K562 (cell line): ENCODE results near the gene PPIA. TPM values are rescaled to one million over a fixed set of nuclear protein-coding genes. Genes with fewer than 3 reads are reported as not detected.

Experiments
- AFF1 ChIP-seq, 2 experiments: fragments of 450-650 bp; IDR thresholded peaks; 2 replicates each; pipeline ENCODE4 v1.6.1; 2018; ENCODE audit warnings: mild to moderate bottlenecking in 2 of 2, low read depth in 1 of 2; ENCODE audit not compliant: partially characterized antibody in 2 of 2
- DPF2 ChIP-seq: fragments of 450-650 bp; IDR thresholded peaks from 2 replicates; pipeline ENCODE4 v1.6.1; 2016
- MIER1 ChIP-seq: fragments of 450-650 bp; IDR thresholded peaks from 2 replicates; pipeline ENCODE4 v1.6.1; 2016; ENCODE audit warnings: antibody characterized with exemption, mild to moderate bottlenecking, low read depth
- SP2 ChIP-seq: IDR thresholded peaks from 2 replicates; pipeline ENCODE4 v1.6.1; 2011; ENCODE audit warnings: mild to moderate bottlenecking, low read depth, low read length, moderate library complexity; ENCODE audit not compliant: poor library complexity, severe bottlenecking; ENCODE audit errors: extremely low read depth
- polyA plus RNA-seq, 8 experiments: library from polyadenylated mRNA; depleted of rRNA in 4 of 8; stranded (reverse) in 5 of 8; unstranded in 3 of 8; fragments of >200 nt; fragmentation: Nextera tagmentation in 2 of 8; fragmentation: Illumina TruSeq in 1 of 8; extraction: Ambion mirVana in 2 of 8; extraction: Trizol in 1 of 8; gene quantifications; 2 replicates each; pipeline versions ENCODE4 v1.2.1 to v1.2.3, GENCODE V29; 2011 to 2014; ENCODE audit warnings: inconsistent platforms in 1 of 8, missing spikeins in 1 of 8
- total RNA-seq, 7 experiments: library from RNA; depleted of rRNA in 6 of 7; stranded (reverse); fragments of >200 nt in 6 of 7; fragmentation: Illumina TruSeq in 2 of 7; extraction: Trizol in 2 of 7; gene quantifications; 2 replicates each; pipeline versions ENCODE4 v1.2.1 to v1.2.3, GENCODE V29; 2011 to 2021; ENCODE audit warnings: low replicate concordance in 1 of 7

The PPIA gene
- total and polyA plus RNA-seq, 9 of the 15 experiments (the other 6 are each of a cell fraction or from before 2014, with no cell fraction given): 2,583 to 7,504 (median 3,973) TPM

GRCh38 chr7:44847509-44847919 is 51.0 kb downstream of the PPIA start (continued):
- TF ChIP-seq AFF1 (IDR thresholded peaks at IDR 0.05; ENCODE audit: low read depth in 1 of 2, partially characterized antibody in 2 of 2) (peak in 1 of 2 experiments; percentile 72), DPF2 (peak; percentile 93), SP2 (no peak), MIER1 (0 out of 2 replicates have a peak, but pooled peaks have one; percentile 5)
- TF ChIP-seq, all 486 proteins: peak for 170
